Fibroblast of lung (primary cell): ENCODE results near the gene TNFRSF21. TPM values are rescaled to one million over a fixed set of nuclear protein-coding genes. Genes with fewer than 3 reads are reported as not detected.

ENCODE experiments used
- DNase-seq, 2 donors: peaks; one replicate each; pipeline versions ENCODE4 v3.0.0 to v3.0.0-alpha.2; 2010; ENCODE audit warnings: low read depth in 2 of 2
- H2AFZ ChIP-seq: 2 replicates; pipeline ENCODE4 v1.5.1; 2012; ENCODE audit warnings: low read length, control low read depth, inconsistent platforms
- H3K27ac ChIP-seq: 2 replicates; pipeline ENCODE4 v1.5.1; 2011; ENCODE audit warnings: low read length, control low read depth; ENCODE audit not compliant: insufficient read depth
- H3K27me3 ChIP-seq: 2 replicates; pipeline ENCODE4 v1.5.1; 2011; ENCODE audit warnings: mild to moderate bottlenecking, low read length; ENCODE audit not compliant: control insufficient read depth, insufficient read depth
- H3K36me3 ChIP-seq: 2 replicates; pipeline ENCODE4 v1.5.1; 2011; ENCODE audit warnings: low read length; ENCODE audit not compliant: control insufficient read depth, insufficient read depth
- H3K4me1 ChIP-seq: 2 replicates; pipeline ENCODE4 v1.5.1; 2011; ENCODE audit warnings: low read length; ENCODE audit not compliant: control insufficient read depth, insufficient read depth; ENCODE audit errors: extremely low read depth
- H3K4me2 ChIP-seq: 2 replicates; pipeline ENCODE4 v1.5.1; 2011; ENCODE audit warnings: low read length, control low read depth; ENCODE audit not compliant: insufficient read depth; ENCODE audit errors: extremely low read depth
- H3K4me3 ChIP-seq, 4 experiments: fragments of 200-600 bp in 1 of 4; sonication (generic) in 1 of 4; replicated peaks in 1 of 4; 2 replicates each; pipeline ENCODE4 v1.5.1; 2011 to 2016; ENCODE audit warnings: low read length in 4 of 4, low read depth in 3 of 4, mild to moderate bottlenecking in 3 of 4, control low read depth in 2 of 4, inconsistent platforms in 1 of 4, mixed read lengths in 1 of 4; ENCODE audit not compliant: insufficient read depth in 1 of 4; ENCODE audit errors: control extremely low read depth in 1 of 4
- H3K79me2 ChIP-seq: 2 replicates; pipeline ENCODE4 v1.5.1; 2012; ENCODE audit warnings: mild to moderate bottlenecking, low read length, inconsistent platforms; ENCODE audit not compliant: control insufficient read depth, insufficient read depth
- H3K9ac ChIP-seq: 2 replicates; pipeline ENCODE4 v1.5.1; 2011; ENCODE audit warnings: mild to moderate bottlenecking, low read length, control low read depth; ENCODE audit not compliant: insufficient read depth
- H3K9me3 ChIP-seq: 2 replicates; pipeline ENCODE4 v1.5.1; 2012; ENCODE audit warnings: low read depth, low read length; ENCODE audit not compliant: control insufficient read depth, insufficient read depth
- H4K20me1 ChIP-seq: 2 replicates; pipeline ENCODE4 v1.5.1; 2011; ENCODE audit warnings: low read length; ENCODE audit not compliant: control insufficient read depth, insufficient read depth; ENCODE audit errors: extremely low read depth
- CTCF ChIP-seq, 2 donors: IDR thresholded peaks in 1 of 2; conservative IDR thresholded peaks in 1 of 2; 1 replicate in 1 of 2; 2 replicates in 1 of 2; pipeline ENCODE4 v1.5.1; 2011 to 2012; ENCODE audit warnings: low read length in 2 of 2, control low read depth in 1 of 2, inconsistent platforms in 1 of 2, low read depth in 1 of 2, mild to moderate bottlenecking in 1 of 2
- EZH2 ChIP-seq: IDR thresholded peaks from 2 replicates; pipeline ENCODE4 v1.5.1; 2012; ENCODE audit warnings: low read length, control low read depth, mild to moderate bottlenecking; ENCODE audit errors: missing control alignments
- polyA plus RNA-seq, 2 donors: library from polyadenylated mRNA; depleted of rRNA in 1 of 2; stranded (reverse) in 1 of 2; unstranded in 1 of 2; fragments of >200 nt; gene quantifications; 2 replicates each; pipeline ENCODE4 v1.2.1, GENCODE V29; 2011 to 2012; ENCODE audit warnings: missing spikeins in 1 of 2
- total RNA-seq: library from RNA; depleted of rRNA; stranded (reverse); fragments of >200 nt; gene quantifications from 2 replicates; pipeline ENCODE4 v1.2.1, GENCODE V29; 2014

Gene TNFRSF21
- total and polyA plus RNA-seq, 2 donors (not counting 1 experiment from before 2014, with no cell fraction given), result 4.8 to 8.9 TPM

- H3K9ac ChIP-seq, result no peak overlapping the region
- no peaks in the 10 kb centered on the region for H3K4me1 ChIP-seq
- no peak for TF ChIP-seq CTCF (conservative IDR thresholded peaks at IDR 0.05 in 1 of 2, IDR thresholded peaks at IDR 0.05 in 1 of 2; ENCODE audit: low read depth in 1 of 2, low read length in 2 of 2)
- no peak overlapping the region for H3K4me3 ChIP-seq
- H3K36me3 ChIP-seq, result no peaks in the 10 kb centered on the region
- H3K27me3 ChIP-seq, result no peaks in the 10 kb centered on the region
- no peak overlapping the region for H3K27ac ChIP-seq
- DNase-seq, result no peak
- no peak overlapping the region for H3K4me2 ChIP-seq
- H2AFZ ChIP-seq, result no peak overlapping the region
- no peaks in the 10 kb centered on the region for H3K9me3 ChIP-seq
- H4K20me1 ChIP-seq, result no peaks in the 10 kb centered on the region
- H3K79me2 ChIP-seq, result no peaks in the 10 kb centered on the region
Observed at GRCh38 chr6:47235421-47235820, 74.3 kb downstream of the TNFRSF21 start.

DNA sequence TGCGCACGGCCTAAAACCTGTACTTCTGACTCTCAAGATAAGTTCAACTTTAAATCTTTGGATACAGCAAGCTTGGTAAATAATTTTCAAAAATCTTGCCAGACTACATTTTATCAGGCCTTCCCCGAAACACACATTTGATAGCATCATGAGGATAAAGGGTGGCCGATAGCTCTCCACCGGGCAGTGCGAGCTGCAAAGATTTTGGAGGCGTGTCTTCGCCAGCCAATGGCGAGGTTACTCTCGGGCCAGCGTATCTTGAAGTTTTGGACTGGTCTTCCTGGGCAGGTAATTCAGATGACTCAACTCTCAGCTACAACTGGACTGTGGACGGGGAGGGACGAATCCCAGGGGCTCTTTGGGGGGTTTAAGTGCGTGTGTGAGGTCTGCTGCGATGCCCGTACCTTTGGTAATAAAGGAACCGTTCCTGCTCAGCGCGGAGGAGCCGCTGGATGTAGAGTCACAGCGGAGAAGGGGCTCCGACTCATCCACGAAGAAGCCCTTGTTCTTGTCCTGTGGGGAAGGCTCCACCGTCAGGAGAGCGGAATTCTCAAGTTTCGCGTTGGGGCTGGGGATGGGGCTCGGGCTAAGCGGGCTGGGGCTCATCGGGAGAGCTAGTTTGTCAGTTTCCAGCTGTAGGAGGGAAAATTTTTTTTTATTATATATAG is 75.3 kb downstream of the TNFRSF21 start:
- no peak for TF ChIP-seq CTCF (conservative IDR thresholded peaks at IDR 0.05 in 1 of 2, IDR thresholded peaks at IDR 0.05 in 1 of 2; ENCODE audit: low read depth in 1 of 2, low read length in 2 of 2)
- TF ChIP-seq EZH2, result no peak
- no peak overlapping the region for H3K27ac ChIP-seq
- no peak overlapping the region for H2AFZ ChIP-seq
- no peak for DNase-seq
- H3K4me3 ChIP-seq, result no peak overlapping the region
- no peak overlapping the region for H3K9ac ChIP-seq
- no peaks in the 10 kb centered on the region for H3K79me2 ChIP-seq
- H3K27me3 ChIP-seq, result no peaks in the 10 kb centered on the region
- no peaks in the 10 kb centered on the region for H3K4me1 ChIP-seq
- H3K4me2 ChIP-seq, result no peak overlapping the region
- no peaks in the 10 kb centered on the region for H3K9me3 ChIP-seq
- no peaks in the 10 kb centered on the region for H4K20me1 ChIP-seq
- H3K36me3 ChIP-seq, result no peaks in the 10 kb centered on the region

DNA sequence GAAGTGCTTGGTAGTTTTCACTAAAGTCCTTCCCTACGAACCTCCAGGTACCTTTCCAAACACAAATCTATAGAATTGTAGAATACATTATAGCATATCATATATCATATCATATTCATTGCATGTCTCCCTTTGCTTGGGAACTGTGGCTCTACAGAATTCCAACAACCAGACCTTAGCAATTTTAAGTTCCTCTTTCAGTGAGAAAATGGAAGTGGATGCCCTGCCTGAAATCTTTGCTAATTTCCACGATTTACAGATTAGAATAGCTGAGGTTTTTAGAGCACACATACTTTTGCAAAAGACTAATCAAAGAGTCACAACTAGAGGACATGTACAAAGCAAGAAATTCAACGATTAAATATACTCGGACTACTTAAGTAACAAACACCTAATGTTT is 78.6 kb downstream of the TNFRSF21 start:
- Histone ChIP-seq H2AFZ (no peak overlapping the region), H3K9ac (no peak overlapping the region), H3K4me3 (no peak overlapping the region), H3K79me2 (no peaks in the 10 kb centered on the region), H3K9me3 (no peaks in the 10 kb centered on the region), H4K20me1 (no peaks in the 10 kb centered on the region), H3K27me3 (no peaks in the 10 kb centered on the region), H3K36me3 (no peaks in the 10 kb centered on the region), H3K4me1 (no peaks in the 10 kb centered on the region), H3K27ac (no peak overlapping the region), H3K4me2 (no peak overlapping the region)
- DNase-seq, result no peak
- TF ChIP-seq CTCF (conservative IDR thresholded peaks at IDR 0.05 in 1 of 2, IDR thresholded peaks at IDR 0.05 in 1 of 2; ENCODE audit: low read depth in 1 of 2, low read length in 2 of 2), result no peak
- no peak for TF ChIP-seq EZH2
